ENCODE data around the gene SPPL2C.

- TF ChIP-seq POLR2AphosphoS5 (IDR thresholded peaks at IDR 0.05) (peak in 1 of 3 donors; percentile 18), CTCF (IDR thresholded peaks at IDR 0.05) (peak; percentile 72 to 100), POLR2A (IDR thresholded peaks at IDR 0.05) (no peak)
Observed at GRCh38 chr17:45894022-45894784, 49.5 kb downstream of the SPPL2C start, which contains the start of gene MAPT.
